OCI-LY3 (cell line): Measurements from ENCODE around the gene SLC39A5.

ENCODE experiments used
- H2AFZ ChIP-seq: fragments of 200-600, 300-600 bp; shearing (Covaris generic); 2 replicates; pipeline ENCODE4 v1.6.0; 2014; ENCODE audit warnings: antibody characterized with exemption, low read depth, low read length
- H3K27ac ChIP-seq: fragments of 200-600, 300-600 bp; sonication (generic); 2 replicates; pipeline ENCODE4 v1.5.1; 2014; ENCODE audit warnings: mild to moderate bottlenecking, low read length, moderate library complexity, mixed read lengths
- H3K27me3 ChIP-seq: fragments of 200-600, 300-600 bp; sonication (generic); 2 replicates; pipeline ENCODE4 v1.6.1; 2014; ENCODE audit warnings: low read depth, low read length, mixed read lengths
- H3K36me3 ChIP-seq: fragments of 200-600, 300-600 bp; sonication (generic); replicated peaks from 2 replicates; pipeline ENCODE3; 2014; ENCODE audit warnings: low read depth, low read length, mixed read lengths
- H3K4me1 ChIP-seq: fragments of 300-600, 200-600 bp; sonication (generic); 2 replicates; pipeline ENCODE4 v1.6.1; 2014; ENCODE audit warnings: low read length, mixed read lengths
- H3K4me2 ChIP-seq: fragments of 200-600, 300-600 bp; sonication (generic); 2 replicates; pipeline ENCODE4 v1.6.1; 2014; ENCODE audit warnings: low read length, mixed read lengths
- H3K4me3 ChIP-seq: fragments of 300-600, 200-600 bp; sonication (generic); 2 replicates; pipeline ENCODE4 v1.5.1; 2014; ENCODE audit warnings: antibody characterized with exemption, mild to moderate bottlenecking, low read length, moderate library complexity
- H3K79me2 ChIP-seq: fragments of 300-600, 200-600 bp; shearing (Covaris generic); 2 replicates; pipeline ENCODE4 v1.6.1; 2014; ENCODE audit warnings: mild to moderate bottlenecking, low read length, mixed read lengths
- H3K9ac ChIP-seq: fragments of 300-600, 200-600 bp; shearing (Covaris generic); 2 replicates; pipeline ENCODE4 v1.6.0; 2014; ENCODE audit warnings: mild to moderate bottlenecking, low read length, moderate library complexity
- H3K9me3 ChIP-seq: fragments of 200-600, 300-600 bp; shearing (Covaris generic); 2 replicates; pipeline ENCODE4 v1.6.1; 2014; ENCODE audit warnings: low read length, mixed read lengths; ENCODE audit not compliant: insufficient read depth
- H4K20me1 ChIP-seq: fragments of 200-600, 300-600 bp; sonication (generic); 2 replicates; pipeline ENCODE4 v1.6.1; 2016; ENCODE audit warnings: low read length, mixed read lengths; ENCODE audit not compliant: insufficient read depth
- EZH2phosphoT487 ChIP-seq: fragments of 200-600 bp; shearing (Covaris generic); IDR thresholded peaks from 2 replicates; pipeline ENCODE4 v1.6.1; 2018; ENCODE audit warnings: antibody characterized with exemption, mixed run types, low read depth
- TF ChIP-seq, protein P1 (sequence below): fragments of 200-600, 300-600 bp; sonication (generic); IDR thresholded peaks from 2 replicates; pipeline ENCODE4 v1.5.1; 2014; ENCODE audit warnings: antibody characterized with exemption, low read length, low read depth

Gene SLC39A5

GRCh38 chr12:56258068-56258819 lies 28.4 kb downstream of the SLC39A5 start, which contains the start of gene ANKRD52:
Gene ANKRD52 (minus strand): TSS chr12:56258384. CDS start chr12:56258269, 115 bp downstream.
- Histone ChIP-seq H3K79me2 (peaks cover 21% of the 10 kb centered on the region), H2AFZ (peak within 1 kb of the TSS; percentile 98), H3K27me3 (no peaks in the 10 kb centered on the region), H3K27ac (peak within 1 kb of the TSS; percentile 11), H4K20me1 (no peaks in the 10 kb centered on the region), H3K4me2 (peak within 1 kb of the TSS; percentile 97), H3K4me3 (peak within 1 kb of the TSS; percentile 84), H3K9ac (peak within 1 kb of the TSS; percentile 83), H3K4me1 (peaks cover 10% of the 10 kb centered on the region), H3K36me3 (peaks cover 32% of the 10 kb centered on the region), H3K9me3 (no peaks in the 10 kb centered on the region)
- no peak for TF ChIP-seq EZH2phosphoT487
- TF ChIP-seq, protein P1, sequence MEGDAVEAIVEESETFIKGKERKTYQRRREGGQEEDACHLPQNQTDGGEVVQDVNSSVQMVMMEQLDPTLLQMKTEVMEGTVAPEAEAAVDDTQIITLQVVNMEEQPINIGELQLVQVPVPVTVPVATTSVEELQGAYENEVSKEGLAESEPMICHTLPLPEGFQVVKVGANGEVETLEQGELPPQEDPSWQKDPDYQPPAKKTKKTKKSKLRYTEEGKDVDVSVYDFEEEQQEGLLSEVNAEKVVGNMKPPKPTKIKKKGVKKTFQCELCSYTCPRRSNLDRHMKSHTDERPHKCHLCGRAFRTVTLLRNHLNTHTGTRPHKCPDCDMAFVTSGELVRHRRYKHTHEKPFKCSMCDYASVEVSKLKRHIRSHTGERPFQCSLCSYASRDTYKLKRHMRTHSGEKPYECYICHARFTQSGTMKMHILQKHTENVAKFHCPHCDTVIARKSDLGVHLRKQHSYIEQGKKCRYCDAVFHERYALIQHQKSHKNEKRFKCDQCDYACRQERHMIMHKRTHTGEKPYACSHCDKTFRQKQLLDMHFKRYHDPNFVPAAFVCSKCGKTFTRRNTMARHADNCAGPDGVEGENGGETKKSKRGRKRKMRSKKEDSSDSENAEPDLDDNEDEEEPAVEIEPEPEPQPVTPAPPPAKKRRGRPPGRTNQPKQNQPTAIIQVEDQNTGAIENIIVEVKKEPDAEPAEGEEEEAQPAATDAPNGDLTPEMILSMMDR: peak; percentile 56

- H3K4me3 ChIP-seq: peak overlapping the region; percentile 84
- H3K9me3 ChIP-seq: no peaks in the 10 kb centered on the region
Observed at GRCh38 chr12:56258820-56259183, 29.0 kb downstream of the SLC39A5 start.

DNA sequence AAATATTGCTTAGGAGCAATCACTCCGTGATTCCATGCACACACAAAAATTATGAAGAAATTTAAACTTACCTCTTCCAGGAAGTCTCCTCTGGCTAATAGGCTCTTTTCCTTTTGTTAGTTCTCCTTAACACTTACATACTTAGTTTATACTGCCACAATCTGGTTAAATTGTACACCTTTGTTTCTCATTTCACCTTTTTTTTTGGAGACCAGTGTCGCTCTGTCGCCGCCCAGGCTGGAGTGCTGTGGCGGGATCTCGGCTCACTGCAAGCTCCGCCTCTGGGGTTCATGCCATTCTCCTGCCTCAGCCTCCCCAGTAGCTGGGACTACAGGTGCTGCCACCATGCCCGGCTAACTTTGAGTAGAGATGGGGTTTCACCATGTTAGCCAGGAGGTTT lies 30.5 kb downstream of the SLC39A5 start:
- TF ChIP-seq, protein P1: no peak
- no peak for TF ChIP-seq EZH2phosphoT487
- Histone ChIP-seq H3K27ac (no peak overlapping the region), H3K27me3 (no peaks in the 10 kb centered on the region), H2AFZ (no peak overlapping the region), H3K4me1 (peaks cover 10% of the 10 kb centered on the region), H3K36me3 (peaks cover 16% of the 10 kb centered on the region), H4K20me1 (no peaks in the 10 kb centered on the region), H3K79me2 (peaks cover 21% of the 10 kb centered on the region), H3K9ac (no peak overlapping the region), H3K4me2 (no peak overlapping the region), H3K9me3 (no peaks in the 10 kb centered on the region), H3K4me3 (no peak overlapping the region)

More at GRCh38 chr12:56258820-56259183, 29.0 kb downstream of the SLC39A5 start:
- no peaks in the 10 kb centered on the region for H4K20me1 ChIP-seq
- TF ChIP-seq EZH2phosphoT487: no peak
- TF ChIP-seq, protein P1: no peak
- H3K27ac ChIP-seq: no peak overlapping the region
- peaks cover 27% of the 10 kb centered on the region for H3K36me3 ChIP-seq
- H3K4me1 ChIP-seq: peaks cover 10% of the 10 kb centered on the region
- H3K79me2 ChIP-seq: peaks cover 21% of the 10 kb centered on the region
- peak overlapping the region; percentile 98 for H2AFZ ChIP-seq
- H3K27me3 ChIP-seq: no peaks in the 10 kb centered on the region
- peak overlapping the region; percentile 83 for H3K9ac ChIP-seq
- H3K4me2 ChIP-seq: peak overlapping the region; percentile 97

DNA sequence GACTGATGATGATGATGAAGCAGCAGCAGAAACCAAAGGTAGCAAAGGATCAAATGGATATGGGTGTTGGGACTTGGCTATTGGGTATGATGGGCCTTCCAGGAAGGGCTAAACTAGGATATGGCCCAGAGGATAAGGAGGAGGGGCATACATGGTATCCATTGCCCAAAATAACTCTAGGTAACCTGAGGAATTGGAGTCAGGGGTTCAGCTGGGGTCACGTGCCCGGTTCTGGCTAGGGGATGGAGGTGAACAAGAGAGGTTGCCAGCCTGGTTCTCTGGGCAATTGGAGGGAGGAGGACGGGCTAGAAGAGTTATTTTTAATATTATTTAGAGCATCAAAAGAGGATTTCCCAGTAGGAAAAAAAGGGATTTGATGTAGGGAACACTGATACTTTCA lies 31.1 kb downstream of the SLC39A5 start:
- H3K27me3 ChIP-seq: no peaks in the 10 kb centered on the region
- TF ChIP-seq, protein P1: no peak
- no peak for TF ChIP-seq EZH2phosphoT487
- peaks cover 10% of the 10 kb centered on the region for H3K4me1 ChIP-seq
- H3K9me3 ChIP-seq: no peaks in the 10 kb centered on the region
- H3K27ac ChIP-seq: no peak overlapping the region
- H3K4me2 ChIP-seq: no peak overlapping the region
- H3K4me3 ChIP-seq: no peak overlapping the region
- H3K36me3 ChIP-seq: peaks cover 11% of the 10 kb centered on the region
- H3K9ac ChIP-seq: no peak overlapping the region
- no peak overlapping the region for H2AFZ ChIP-seq
- H4K20me1 ChIP-seq: no peaks in the 10 kb centered on the region
- H3K79me2 ChIP-seq: peaks cover 21% of the 10 kb centered on the region
